Neural progenitor cell (in vitro differentiated cells): ENCODE measurements around the gene ZNF57.
"Not testable (repeated sequence)": the region's sequence is repeated elsewhere in the genome, so short reads cannot be mapped to it uniquely, and the experiment has no call there.

Experiments used
- CTCF ChIP-seq: fragments of 200-600 bp; sonication (generic); IDR thresholded peaks from 2 replicates; pipeline ENCODE4 v1.5.1; 2017; ENCODE audit warnings: antibody characterized with exemption, mild to moderate bottlenecking
- EZH2 ChIP-seq: fragments of 200-600 bp; sonication (generic); IDR thresholded peaks from 2 replicates; pipeline ENCODE4 v1.6.1; 2017; ENCODE audit warnings: antibody characterized with exemption, mild to moderate bottlenecking, moderate library complexity
- EZH2phosphoT487 ChIP-seq: fragments of 200-600 bp; sonication (generic); IDR thresholded peaks from 2 replicates; pipeline ENCODE4 v1.6.1; 2017; ENCODE audit warnings: antibody characterized with exemption

DNA sequence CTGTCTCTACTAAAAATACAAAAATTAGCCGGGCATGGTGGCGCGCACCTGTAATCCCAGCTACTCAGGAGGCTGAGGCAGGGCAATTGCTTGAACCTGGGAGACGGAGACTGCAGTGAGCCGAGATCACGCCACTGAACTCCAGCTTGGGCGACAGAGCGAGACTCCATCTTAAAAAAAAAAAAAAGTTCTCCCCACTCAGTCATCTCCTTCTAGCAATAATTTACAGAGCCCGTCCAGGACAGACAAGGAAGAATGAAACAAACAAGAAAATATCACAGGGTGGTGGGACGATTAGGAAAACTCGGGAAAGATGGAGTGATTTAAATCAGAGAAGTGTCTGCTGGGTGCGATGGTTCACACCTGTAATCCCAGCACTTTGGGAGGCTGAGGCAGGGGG is 62.9 kb downstream of the ZNF57 start:
- TF ChIP-seq EZH2, CTCF, EZH2phosphoT487: not testable (repeated sequence)
